ENCODE measurements around the gene PLIN5. TPM values are rescaled to one million over a fixed set of nuclear protein-coding genes. Genes with fewer than 3 reads are reported as not detected.

PLIN5 gene
- total and polyA plus RNA-seq, 2 of the 8 experiments (the other 6 are each of a cell fraction or from before 2014, with no cell fraction given), result 2.0 to 2.5 TPM

DNA sequence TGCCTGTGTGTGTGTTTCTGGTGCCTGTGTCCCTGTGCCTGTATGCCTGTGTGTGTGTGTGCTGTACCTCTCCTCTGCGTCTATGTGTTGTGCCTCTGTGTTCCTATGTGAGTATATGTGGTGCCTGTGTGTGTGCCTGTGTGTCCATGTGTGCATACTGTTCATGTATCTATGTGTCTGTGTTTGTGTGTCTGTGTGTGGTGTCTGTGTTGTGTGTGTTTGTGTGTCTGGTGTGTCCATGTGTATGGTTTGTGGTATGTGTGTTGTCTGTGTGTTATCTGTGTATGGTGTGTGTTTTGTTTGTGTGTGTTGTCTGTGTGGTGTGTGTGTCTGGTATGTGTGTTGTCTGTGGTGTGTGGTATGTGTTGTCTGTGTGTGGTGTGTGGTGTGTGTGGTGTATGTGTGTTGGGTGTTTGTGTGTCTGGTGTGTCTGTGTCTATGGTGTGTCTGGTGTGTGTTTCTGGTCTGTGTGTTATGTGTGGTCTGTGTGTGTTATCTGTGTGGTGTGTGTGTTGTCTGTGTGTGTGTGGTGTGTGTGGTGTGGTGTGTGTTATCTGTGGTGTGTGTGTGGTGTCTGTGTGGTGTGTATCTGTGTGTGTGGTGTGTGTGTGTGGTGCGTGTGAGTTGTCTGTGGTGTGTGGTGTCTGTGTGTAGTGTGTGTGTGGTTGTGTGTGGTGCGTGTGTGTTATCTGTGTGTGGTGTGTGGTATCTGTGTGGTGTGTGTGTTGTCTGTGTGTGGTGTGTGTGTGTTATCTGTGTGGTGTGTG is 42.5 kb downstream of the PLIN5 start (continued):
- TF ChIP-seq KDM4A (IDR thresholded peaks at IDR 0.05; ENCODE audit: low read depth, low read length, severe bottlenecking), result no peak
- no peak for TF ChIP-seq SP2 (IDR thresholded peaks at IDR 0.05; ENCODE audit: low read length)
- TF ChIP-seq JUND (IDR thresholded peaks at IDR 0.05; ENCODE audit: low read length), result no peak
- no peak for TF ChIP-seq NANOG (IDR thresholded peaks at IDR 0.05; ENCODE audit: insufficient read depth, low read depth, low read length, poor library complexity, severe bottlenecking)
- no peak for TF ChIP-seq BACH1 (IDR thresholded peaks at IDR 0.05; ENCODE audit: low read length)
